Measurements from ENCODE around the gene TRAPPC5. TPM values are rescaled to one million over a fixed set of nuclear protein-coding genes. Genes with fewer than 3 reads are reported as not detected.

Gene TRAPPC5
- total and polyA plus RNA-seq, 2 experiments from 2014 or later = 78.3 to 252 TPM

GRCh38 chr19:7706188-7706954 is 25.7 kb downstream of the TRAPPC5 start (continued):
- TF ChIP-seq ZNF331 (CRISPR knock-in tag; IDR thresholded peaks at IDR 0.05; ENCODE audit: low read depth) (no peak), EZH2phosphoT487 (IDR thresholded peaks at IDR 0.05; ENCODE audit: unreplicated experiment) (no peak), STAT1 (IDR thresholded peaks at IDR 0.05; ENCODE audit: unreplicated experiment) (no peak)

GRCh38 chr19:7706955-7707456 is 26.4 kb downstream of the TRAPPC5 start:
- no peaks in the 10 kb centered on the region for H3K9me3 Mint-ChIP-seq
- Histone ChIP-seq H3K4me2 (no peak overlapping the region), H2AFZ (no peak overlapping the region), H3K79me2 (replicated peaks; ENCODE audit: insufficient read depth) (no peaks in the 10 kb centered on the region), H4K20me1 (replicated peaks; ENCODE audit: insufficient read depth) (no peaks in the 10 kb centered on the region), H3K36me3 (ENCODE audit: insufficient read depth) (no peaks in the 10 kb centered on the region), H3K27me3 (ENCODE audit: insufficient read depth) (no peaks in the 10 kb centered on the region), H3K4me1 (ENCODE audit: insufficient read depth) (no peaks in the 10 kb centered on the region), H3K4me3 (no peak overlapping the region), H3F3A (replicated peaks; ENCODE audit: low read depth) (no peaks in the 10 kb centered on the region), H3K9me2 (ENCODE audit: insufficient read depth) (no peaks in the 10 kb centered on the region), H3K27ac (ENCODE audit: low read depth) (no peak overlapping the region)
- DNase-seq (ENCODE audit: low spot score) = no peak
- no peaks in the 10 kb centered on the region for H3K4me1 Mint-ChIP-seq
- H3K27ac Mint-ChIP-seq = no peak overlapping the region
- peaks cover 10% of the 10 kb centered on the region for H3K27me3 Mint-ChIP-seq (ENCODE audit: insufficient read depth, low read depth, poor library complexity)
- no peak overlapping the region for H3K4me3 Mint-ChIP-seq
- H3K36me3 Mint-ChIP-seq (ENCODE audit: low read depth) = no peaks in the 10 kb centered on the region; the same call in 2 of the 3 replicates
- ATAC-seq = no peak
- TF ChIP-seq STAT1 (IDR thresholded peaks at IDR 0.05; ENCODE audit: unreplicated experiment) (no peak), ETS1 (IDR thresholded peaks at IDR 0.05) (no peak), NANOG (IDR thresholded peaks at IDR 0.05; ENCODE audit: borderline replicate concordance) (no peak), ZNF331 (CRISPR knock-in tag; IDR thresholded peaks at IDR 0.05; ENCODE audit: low read depth) (no peak), ZNF462 (CRISPR knock-in tag; IDR thresholded peaks at IDR 0.05) (no peak), CREB1 (CRISPR knock-in tag; IDR thresholded peaks at IDR 0.05; ENCODE audit: low read depth) (no peak), CTCF (conservative IDR thresholded peaks at IDR 0.05; ENCODE audit: low read depth in 2 of 2) (no peak), EZH2 (IDR thresholded peaks at IDR 0.05; ENCODE audit: low read depth, unreplicated experiment) (no peak), REST (IDR thresholded peaks at IDR 0.05; ENCODE audit: unreplicated experiment) (no peak), JUNB (IDR thresholded peaks at IDR 0.05; ENCODE audit: unreplicated experiment) (no peak)
